ENCODE results near the gene PCDH9.

DNA sequence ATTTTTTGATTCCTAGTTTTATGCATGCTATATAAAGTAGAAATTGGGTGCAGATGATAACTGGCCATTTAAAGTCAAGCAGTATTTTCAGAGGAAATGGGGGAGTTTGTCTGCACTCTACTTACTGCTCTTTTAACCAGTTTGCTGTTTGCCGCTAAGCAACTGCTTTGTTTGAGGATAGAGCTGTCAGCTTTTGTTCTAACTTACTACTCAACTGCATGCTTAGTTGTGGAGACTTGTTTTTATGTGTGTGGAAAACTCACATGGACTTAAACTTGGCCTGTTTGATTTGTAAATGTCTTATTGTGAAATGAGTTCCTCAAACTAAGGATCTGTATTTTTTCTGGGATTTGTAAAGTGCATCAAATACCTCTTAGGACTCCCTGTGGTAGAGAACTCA is 591.1 kb downstream of the PCDH9 start:
- TF ChIP-seq POLR2A (IDR thresholded peaks at IDR 0.05), result no peak
- TF ChIP-seq, protein P1, sequence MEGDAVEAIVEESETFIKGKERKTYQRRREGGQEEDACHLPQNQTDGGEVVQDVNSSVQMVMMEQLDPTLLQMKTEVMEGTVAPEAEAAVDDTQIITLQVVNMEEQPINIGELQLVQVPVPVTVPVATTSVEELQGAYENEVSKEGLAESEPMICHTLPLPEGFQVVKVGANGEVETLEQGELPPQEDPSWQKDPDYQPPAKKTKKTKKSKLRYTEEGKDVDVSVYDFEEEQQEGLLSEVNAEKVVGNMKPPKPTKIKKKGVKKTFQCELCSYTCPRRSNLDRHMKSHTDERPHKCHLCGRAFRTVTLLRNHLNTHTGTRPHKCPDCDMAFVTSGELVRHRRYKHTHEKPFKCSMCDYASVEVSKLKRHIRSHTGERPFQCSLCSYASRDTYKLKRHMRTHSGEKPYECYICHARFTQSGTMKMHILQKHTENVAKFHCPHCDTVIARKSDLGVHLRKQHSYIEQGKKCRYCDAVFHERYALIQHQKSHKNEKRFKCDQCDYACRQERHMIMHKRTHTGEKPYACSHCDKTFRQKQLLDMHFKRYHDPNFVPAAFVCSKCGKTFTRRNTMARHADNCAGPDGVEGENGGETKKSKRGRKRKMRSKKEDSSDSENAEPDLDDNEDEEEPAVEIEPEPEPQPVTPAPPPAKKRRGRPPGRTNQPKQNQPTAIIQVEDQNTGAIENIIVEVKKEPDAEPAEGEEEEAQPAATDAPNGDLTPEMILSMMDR (IDR thresholded peaks at IDR 0.05), result no peak

Data from Peyer's patch (tissue), 4 donors.